ENCODE measurements around the gene ATP1A3.

DNA sequence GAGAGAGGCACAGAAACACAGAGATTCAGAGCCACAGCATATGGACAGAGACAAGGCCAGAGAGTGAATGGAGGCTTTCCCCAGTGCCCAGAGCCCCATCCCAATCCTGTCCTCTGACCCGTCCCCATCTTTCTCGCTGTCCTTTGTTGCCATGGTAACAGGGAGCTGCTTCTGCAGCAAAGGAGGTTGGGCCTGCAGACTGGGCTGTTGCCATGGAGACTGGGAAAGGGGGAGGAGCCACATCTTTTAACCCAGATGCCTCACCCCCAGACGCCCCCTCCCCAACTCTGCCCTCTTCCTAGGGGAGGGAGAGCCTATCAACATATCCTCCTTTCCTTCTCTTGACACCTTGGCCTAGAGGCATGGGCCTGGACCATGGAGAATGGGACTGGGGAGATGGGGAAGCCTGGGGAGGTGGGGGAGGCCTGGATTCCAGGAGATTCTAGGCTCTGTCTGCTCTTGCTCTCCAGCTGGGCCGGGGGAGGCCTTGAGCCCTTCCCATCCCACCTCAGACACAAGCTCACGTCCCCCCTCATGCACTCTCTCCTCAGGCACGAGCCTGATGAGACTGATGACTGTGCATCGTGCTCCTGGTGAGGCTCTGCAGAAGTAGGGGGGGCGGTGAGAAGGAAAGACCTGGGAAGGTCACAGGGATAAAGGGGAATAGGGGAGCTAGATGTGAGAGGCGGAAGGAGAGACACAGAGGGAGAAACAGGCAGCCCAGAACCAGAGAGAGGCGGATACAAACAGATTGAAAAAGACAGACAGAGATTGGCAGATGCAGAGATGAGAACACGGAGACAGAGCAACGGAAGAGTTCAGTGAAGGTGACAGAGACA is 2.1 kb upstream of the ATP1A3 start:
- TF ChIP-seq, protein P1, sequence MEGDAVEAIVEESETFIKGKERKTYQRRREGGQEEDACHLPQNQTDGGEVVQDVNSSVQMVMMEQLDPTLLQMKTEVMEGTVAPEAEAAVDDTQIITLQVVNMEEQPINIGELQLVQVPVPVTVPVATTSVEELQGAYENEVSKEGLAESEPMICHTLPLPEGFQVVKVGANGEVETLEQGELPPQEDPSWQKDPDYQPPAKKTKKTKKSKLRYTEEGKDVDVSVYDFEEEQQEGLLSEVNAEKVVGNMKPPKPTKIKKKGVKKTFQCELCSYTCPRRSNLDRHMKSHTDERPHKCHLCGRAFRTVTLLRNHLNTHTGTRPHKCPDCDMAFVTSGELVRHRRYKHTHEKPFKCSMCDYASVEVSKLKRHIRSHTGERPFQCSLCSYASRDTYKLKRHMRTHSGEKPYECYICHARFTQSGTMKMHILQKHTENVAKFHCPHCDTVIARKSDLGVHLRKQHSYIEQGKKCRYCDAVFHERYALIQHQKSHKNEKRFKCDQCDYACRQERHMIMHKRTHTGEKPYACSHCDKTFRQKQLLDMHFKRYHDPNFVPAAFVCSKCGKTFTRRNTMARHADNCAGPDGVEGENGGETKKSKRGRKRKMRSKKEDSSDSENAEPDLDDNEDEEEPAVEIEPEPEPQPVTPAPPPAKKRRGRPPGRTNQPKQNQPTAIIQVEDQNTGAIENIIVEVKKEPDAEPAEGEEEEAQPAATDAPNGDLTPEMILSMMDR (IDR thresholded peaks at IDR 0.05), result no peak
- TF ChIP-seq, protein P2, sequence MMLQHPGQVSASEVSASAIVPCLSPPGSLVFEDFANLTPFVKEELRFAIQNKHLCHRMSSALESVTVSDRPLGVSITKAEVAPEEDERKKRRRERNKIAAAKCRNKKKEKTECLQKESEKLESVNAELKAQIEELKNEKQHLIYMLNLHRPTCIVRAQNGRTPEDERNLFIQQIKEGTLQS (CRISPR knock-in tag; conservative IDR thresholded peaks at IDR 0.05), result no peak
- TF ChIP-seq ESRRA (CRISPR knock-in tag; IDR thresholded peaks at IDR 0.05; ENCODE audit: borderline replicate concordance), result no peak
- TF ChIP-seq RELA (CRISPR knock-in tag; IDR thresholded peaks at IDR 0.05; ENCODE audit: borderline replicate concordance), result no peak
- no peak for TF ChIP-seq NR2C2 (CRISPR knock-in tag; IDR thresholded peaks at IDR 0.05)
- no peak for TF ChIP-seq NFYB (CRISPR knock-in tag; conservative IDR thresholded peaks at IDR 0.05; ENCODE audit: low read depth)
- TF ChIP-seq SP1 (CRISPR knock-in tag; conservative IDR thresholded peaks at IDR 0.05), result no peak
- TF ChIP-seq TEAD4 (CRISPR knock-in tag; IDR thresholded peaks at IDR 0.05), result no peak
- no peak for TF ChIP-seq ZNF121 (CRISPR knock-in tag; IDR thresholded peaks at IDR 0.05)
- TF ChIP-seq, protein P3, sequence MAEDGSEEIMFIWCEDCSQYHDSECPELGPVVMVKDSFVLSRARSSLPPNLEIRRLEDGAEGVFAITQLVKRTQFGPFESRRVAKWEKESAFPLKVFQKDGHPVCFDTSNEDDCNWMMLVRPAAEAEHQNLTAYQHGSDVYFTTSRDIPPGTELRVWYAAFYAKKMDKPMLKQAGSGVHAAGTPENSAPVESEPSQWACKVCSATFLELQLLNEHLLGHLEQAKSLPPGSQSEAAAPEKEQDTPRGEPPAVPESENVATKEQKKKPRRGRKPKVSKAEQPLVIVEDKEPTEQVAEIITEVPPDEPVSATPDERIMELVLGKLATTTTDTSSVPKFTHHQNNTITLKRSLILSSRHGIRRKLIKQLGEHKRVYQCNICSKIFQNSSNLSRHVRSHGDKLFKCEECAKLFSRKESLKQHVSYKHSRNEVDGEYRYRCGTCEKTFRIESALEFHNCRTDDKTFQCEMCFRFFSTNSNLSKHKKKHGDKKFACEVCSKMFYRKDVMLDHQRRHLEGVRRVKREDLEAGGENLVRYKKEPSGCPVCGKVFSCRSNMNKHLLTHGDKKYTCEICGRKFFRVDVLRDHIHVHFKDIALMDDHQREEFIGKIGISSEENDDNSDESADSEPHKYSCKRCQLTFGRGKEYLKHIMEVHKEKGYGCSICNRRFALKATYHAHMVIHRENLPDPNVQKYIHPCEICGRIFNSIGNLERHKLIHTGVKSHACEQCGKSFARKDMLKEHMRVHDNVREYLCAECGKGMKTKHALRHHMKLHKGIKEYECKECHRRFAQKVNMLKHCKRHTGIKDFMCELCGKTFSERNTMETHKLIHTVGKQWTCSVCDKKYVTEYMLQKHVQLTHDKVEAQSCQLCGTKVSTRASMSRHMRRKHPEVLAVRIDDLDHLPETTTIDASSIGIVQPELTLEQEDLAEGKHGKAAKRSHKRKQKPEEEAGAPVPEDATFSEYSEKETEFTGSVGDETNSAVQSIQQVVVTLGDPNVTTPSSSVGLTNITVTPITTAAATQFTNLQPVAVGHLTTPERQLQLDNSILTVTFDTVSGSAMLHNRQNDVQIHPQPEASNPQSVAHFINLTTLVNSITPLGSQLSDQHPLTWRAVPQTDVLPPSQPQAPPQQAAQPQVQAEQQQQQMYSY (CRISPR knock-in tag; IDR thresholded peaks at IDR 0.05), result peak; percentile 85

Measured in WTC11 (cell line).